Measurements from ENCODE around the gene IL17B. TPM values are rescaled to one million over a fixed set of nuclear protein-coding genes. Genes with fewer than 3 reads are reported as not detected.

The IL17B gene
- total and polyA plus RNA-seq, 9 of the 15 experiments (the other 6 are each of a cell fraction or from before 2014, with no cell fraction given) = 0.28 to 2.6 (median 0.53) TPM; not detected in 2

- TF ChIP-seq CHD4 (IDR thresholded peaks at IDR 0.05; ENCODE audit: insufficient read depth, insufficient replicate concordance, low read depth, low read length, poor library complexity, severe bottlenecking) (no peak), SRSF1 (IDR thresholded peaks at IDR 0.05; ENCODE audit: low read depth, low read length) (no peak), KLF6 (CRISPR knock-in tag; IDR thresholded peaks at IDR 0.05; ENCODE audit: borderline replicate concordance) (no peak), CBX3 (IDR thresholded peaks at IDR 0.05; ENCODE audit: borderline replicate concordance in 1 of 2, low read length in 2 of 2) (no peak), NR2C1 (IDR thresholded peaks at IDR 0.05) (peak; percentile 54; the same call in 1 of the 2 replicates), NR2C1 (tag; IDR thresholded peaks at IDR 0.05) (peak; percentile 38; the same call in 1 of the 2 replicates), PHF20 (IDR thresholded peaks at IDR 0.05; ENCODE audit: partially characterized antibody) (no peak), ARID1B (IDR thresholded peaks at IDR 0.05) (peak; percentile 43; the same call in 1 of the 2 replicates), RBBP5 (IDR thresholded peaks at IDR 0.05; ENCODE audit: borderline replicate concordance, insufficient read depth, low read length, poor library complexity, severe bottlenecking) (no peak), RUNX1 (IDR thresholded peaks at IDR 0.05; ENCODE audit: low read depth) (no peak), CHD1 (IDR thresholded peaks at IDR 0.05; ENCODE audit: low read length) (no peak), ZNF311 (CRISPR knock-in tag; IDR thresholded peaks at IDR 0.05) (no peak), FOXA1 (IDR thresholded peaks at IDR 0.05; ENCODE audit: borderline replicate concordance) (no peak), PKNOX1 (IDR thresholded peaks at IDR 0.05) (peak; percentile 88), RCOR1 (IDR thresholded peaks at IDR 0.05; ENCODE audit: borderline replicate concordance in 1 of 2, low read depth in 2 of 2, low read length in 2 of 2) (peak in 1 of 2 experiments; percentile 77; a peak in 2 of 4 replicates), GATAD2B (IDR thresholded peaks at IDR 0.05; ENCODE audit: borderline replicate concordance) (no peak)
Observed at GRCh38 chr5:149400304-149400703, 21.2 kb upstream of the IL17B start (continued).

Data from K562 (cell line).